ENCODE data around the gene CTXND1. TPM values are rescaled to one million over a fixed set of nuclear protein-coding genes. Genes with fewer than 3 reads are reported as not detected.

The CTXND1 gene
- polyA plus RNA-seq, 3 donors, result not detected

DNA sequence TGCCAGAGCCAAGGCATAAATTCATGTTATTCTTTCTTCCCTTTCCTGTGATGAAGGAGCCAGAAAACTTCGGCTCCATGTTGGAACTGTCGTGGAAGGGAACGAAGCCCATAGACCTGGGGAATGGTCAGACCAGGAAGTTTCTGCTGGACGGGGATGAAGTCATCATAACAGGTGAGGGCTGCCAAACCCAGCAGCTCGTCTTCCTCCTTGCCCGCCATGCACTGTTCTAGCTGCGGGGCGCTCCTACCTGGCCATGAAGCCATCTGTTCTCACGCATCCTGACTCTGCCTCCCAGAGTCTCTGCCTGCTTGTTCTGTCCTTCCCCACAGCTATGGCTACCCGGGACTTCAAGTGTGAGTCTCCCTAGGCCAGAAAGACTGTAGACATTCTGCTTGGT lies 71.0 kb downstream of the CTXND1 start:
- H3K4me1 Mint-ChIP-seq, result peaks cover 5% of the 10 kb centered on the region
- peaks cover 0 to 2% (median 0%) of the 10 kb centered on the region in 7 donors for H3K9me3 Mint-ChIP-seq
- Histone ChIP-seq H2AFZ (ENCODE audit: insufficient read depth, low read depth, low read length, poor library complexity, severe bottlenecking) (no peak overlapping the region), H3K79me2 (ENCODE audit: insufficient read depth, low read length) (no peaks in the 10 kb centered on the region), H3K27me3 (ENCODE audit: control insufficient read depth in 2 of 2, insufficient read depth in 2 of 2, low read length in 2 of 2) (no peaks in the 10 kb centered on the region), H3K4me3 (replicated peaks in 1 of 3; ENCODE audit: low read depth in 2 of 3, low read length in 3 of 3) (no peak overlapping the region), H3K9ac (ENCODE audit: insufficient read depth, low read length, poor library complexity, severe bottlenecking) (no peak overlapping the region), H3K9me3 (replicated peaks in 1 of 2; ENCODE audit: control insufficient read depth in 1 of 2, insufficient read depth in 1 of 2, low read length in 2 of 2) (no peaks in the 10 kb centered on the region), H3K27ac (ENCODE audit: low read depth in 1 of 2, low read length in 2 of 2) (no peak overlapping the region), H4K20me1 (ENCODE audit: insufficient read depth, low read length) (no peaks in the 10 kb centered on the region), H3K4me1 (ENCODE audit: control insufficient read depth in 1 of 2, insufficient read depth in 2 of 2, low read length in 2 of 2) (peaks cover 0 to 4% of the 10 kb centered on the region in 2 donors), H3K36me3 (replicated peaks in 1 of 2; ENCODE audit: control insufficient read depth in 1 of 2, insufficient read depth in 2 of 2, low read length in 2 of 2) (peaks cover 70 to 98% of the 10 kb centered on the region in 2 donors), H3K4me2 (replicated peaks; ENCODE audit: extremely low read depth, low read length, poor library complexity, severe bottlenecking) (no peak overlapping the region)
- 97% methylated on average over 9 of the region's 10 CpGs for WGBS (ENCODE audit: insufficient coverage)
- intact Hi-C loops (cut with micrococcal nuclease), result no loop called here
- no peak for TF ChIP-seq CTCF (IDR thresholded peaks at IDR 0.05)
- peak overlapping the region in 1 of 7 donors; percentile 32 for H3K27ac Mint-ChIP-seq
- no peak for DNase-seq
- H3K4me3 Mint-ChIP-seq, result no peak overlapping the region
- no peaks in the 10 kb centered on the region for H3K27me3 Mint-ChIP-seq (ENCODE audit: low read depth in 3 of 3)
- H3K36me3 Mint-ChIP-seq, result peaks cover 76 to 90% of the 10 kb centered on the region in 2 donors

GRCh38 chr15:80180468-80180867 lies 71.5 kb downstream of the CTXND1 start:
- Histone ChIP-seq H3K9me3 (replicated peaks in 1 of 2; ENCODE audit: control insufficient read depth in 1 of 2, insufficient read depth in 1 of 2, low read length in 2 of 2) (no peaks in the 10 kb centered on the region), H2AFZ (ENCODE audit: insufficient read depth, low read depth, low read length, poor library complexity, severe bottlenecking) (no peak overlapping the region), H3K27ac (ENCODE audit: low read depth in 1 of 2, low read length in 2 of 2) (no peak overlapping the region), H4K20me1 (ENCODE audit: insufficient read depth, low read length) (no peaks in the 10 kb centered on the region), H3K4me2 (replicated peaks; ENCODE audit: extremely low read depth, low read length, poor library complexity, severe bottlenecking) (no peak overlapping the region), H3K4me1 (ENCODE audit: control insufficient read depth in 1 of 2, insufficient read depth in 2 of 2, low read length in 2 of 2) (peaks cover 0 to 4% of the 10 kb centered on the region in 2 donors), H3K4me3 (replicated peaks in 1 of 3; ENCODE audit: low read depth in 2 of 3, low read length in 3 of 3) (no peak overlapping the region), H3K36me3 (replicated peaks in 1 of 2; ENCODE audit: control insufficient read depth in 1 of 2, insufficient read depth in 2 of 2, low read length in 2 of 2) (peaks cover 67 to 92% of the 10 kb centered on the region in 2 donors), H3K9ac (ENCODE audit: insufficient read depth, low read length, poor library complexity, severe bottlenecking) (no peak overlapping the region), H3K27me3 (ENCODE audit: control insufficient read depth in 2 of 2, insufficient read depth in 2 of 2, low read length in 2 of 2) (no peaks in the 10 kb centered on the region), H3K79me2 (ENCODE audit: insufficient read depth, low read length) (no peaks in the 10 kb centered on the region)
- intact Hi-C loops (cut with micrococcal nuclease), result no loop called here
- Mint-ChIP-seq H3K4me3 (no peak overlapping the region), H3K9me3 (peaks cover 0 to 2% (median 0%) of the 10 kb centered on the region in 7 donors), H3K27ac (no peak overlapping the region), H3K4me1 (peaks cover 5% of the 10 kb centered on the region), H3K27me3 (ENCODE audit: low read depth in 3 of 3) (no peaks in the 10 kb centered on the region), H3K36me3 (peaks cover 77 to 91% of the 10 kb centered on the region in 2 donors)
- no peak for TF ChIP-seq CTCF (IDR thresholded peaks at IDR 0.05)
- no peak for DNase-seq
- WGBS (ENCODE audit: insufficient coverage), result 80% methylated on average over 5 of the region's 7 CpGs
